Measurements from ENCODE around the gene DIDO1. TPM values are rescaled to one million over a fixed set of nuclear protein-coding genes. Genes with fewer than 3 reads are reported as not detected.

The DIDO1 gene
- total and polyA plus RNA-seq, 9 of the 15 experiments (the other 6 are each of a cell fraction or from before 2014, with no cell fraction given), result 4.4 to 46.8 (median 31.2) TPM

- TF ChIP-seq BMI1 (IDR thresholded peaks at IDR 0.05; ENCODE audit: low read length) (no peak), TAF7 (tag; IDR thresholded peaks at IDR 0.05) (peak; percentile 88), ZNF146 (CRISPR knock-in tag; IDR thresholded peaks at IDR 0.05; ENCODE audit: unreplicated experiment) (no peak), ATF7 (IDR thresholded peaks at IDR 0.05) (peak; percentile 44; the same call in 1 of the 2 replicates), SMARCC2 (IDR thresholded peaks at IDR 0.05; ENCODE audit: low read depth) (peak; percentile 22; the same call in 1 of the 2 replicates), HCFC1 (IDR thresholded peaks at IDR 0.05; ENCODE audit: low read depth, low read length) (peak; percentile 77), ELK3 (CRISPR knock-in tag; IDR thresholded peaks at IDR 0.05) (no peak), BRF2 (IDR thresholded peaks at IDR 0.05; ENCODE audit: borderline replicate concordance, insufficient read depth, insufficient read length) (no peak), ZNF124 (CRISPR knock-in tag; IDR thresholded peaks at IDR 0.05) (no peak), ZNF23 (CRISPR knock-in tag; IDR thresholded peaks at IDR 0.05) (no peak), ZNF436 (CRISPR knock-in tag; IDR thresholded peaks at IDR 0.05) (no peak), ETS1 (conservative IDR thresholded peaks at IDR 0.05; ENCODE audit: control insufficient read depth, low read depth, low read length) (no peak), WHSC1 (IDR thresholded peaks at IDR 0.05; ENCODE audit: low read length) (no peak), ZNF408 (CRISPR knock-in tag; IDR thresholded peaks at IDR 0.05; ENCODE audit: low read depth) (no peak), POLR3G (IDR thresholded peaks at IDR 0.05; ENCODE audit: extremely low read depth, insufficient read length, insufficient replicate concordance) (no peak), ZNF217 (CRISPR knock-in tag; IDR thresholded peaks at IDR 0.05) (no peak), ZNF586 (CRISPR knock-in tag; conservative IDR thresholded peaks at IDR 0.05) (no peak), ZNF778 (CRISPR knock-in tag; IDR thresholded peaks at IDR 0.05) (no peak), ETS2 (tag; IDR thresholded peaks at IDR 0.05; ENCODE audit: borderline replicate concordance, poor library complexity, severe bottlenecking) (no peak), AFF1 (IDR thresholded peaks at IDR 0.05; ENCODE audit: low read depth in 1 of 2, partially characterized antibody in 2 of 2) (peak; percentile 33 to 49), MAFG (tag; conservative IDR thresholded peaks at IDR 0.05) (no peak)
Observed at GRCh38 chr20:62937268-62938104, 11.2 kb upstream of the DIDO1 start (continued).

All from K562 (cell line).